HG03457 (cell line): ENCODE data around the gene PLEKHG1.

Experiments
- ATAC-seq: cut with Tn5 transposase; IDR thresholded peaks from one replicate; pipeline ENCODE4 v1.9.1; 2021; ENCODE audit warnings: moderate number of reproducible peaks; ENCODE audit not compliant: unreplicated experiment

PLEKHG1 gene

GRCh38 chr6:150588888-150589499 is 10.7 kb upstream of the PLEKHG1 start:
- ATAC-seq = no peak

GRCh38 chr6:150589852-150590251 is 9.8 kb upstream of the PLEKHG1 start:
- no peak for ATAC-seq

GRCh38 chr6:150590446-150590845 is 9.2 kb upstream of the PLEKHG1 start:
- ATAC-seq = no peak

- no peak for ATAC-seq
Measured at GRCh38 chr6:150592377-150592995, 7.2 kb upstream of the PLEKHG1 start.

- ATAC-seq = no peak
Measured at GRCh38 chr6:150593119-150593518, 6.6 kb upstream of the PLEKHG1 start.

- no peak for ATAC-seq
Measured at GRCh38 chr6:150596439-150596838, 3.2 kb upstream of the PLEKHG1 start.

GRCh38 chr6:150598401-150598800 is 1.3 kb upstream of the PLEKHG1 start:
- no peak for ATAC-seq

- no peak for ATAC-seq
Measured at GRCh38 chr6:150598858-150599198, 857 bp upstream of the PLEKHG1 start.

- ATAC-seq = no peak
Measured at GRCh38 chr6:150600010-150600300, 270 bp downstream of the PLEKHG1 start.

- ATAC-seq = peak; percentile 60
Measured at GRCh38 chr6:150600301-150601017, 774 bp downstream of the PLEKHG1 start.

- ATAC-seq = no peak
Measured at GRCh38 chr6:150601439-150601838, 1.8 kb downstream of the PLEKHG1 start.

GRCh38 chr6:150603176-150603575 is 3.5 kb downstream of the PLEKHG1 start:
- no peak for ATAC-seq

- no peak for ATAC-seq
Measured at GRCh38 chr6:150604467-150604866, 4.8 kb downstream of the PLEKHG1 start.

- ATAC-seq = no peak
Measured at GRCh38 chr6:150605333-150605732, 5.6 kb downstream of the PLEKHG1 start.

- no peak for ATAC-seq
Measured at GRCh38 chr6:150606168-150606591, 6.5 kb downstream of the PLEKHG1 start.

- ATAC-seq = no peak
Measured at GRCh38 chr6:150606647-150607328, 7.1 kb downstream of the PLEKHG1 start.

- no peak for ATAC-seq
Measured at GRCh38 chr6:150607329-150607650, 7.6 kb downstream of the PLEKHG1 start.

- ATAC-seq = no peak
Measured at GRCh38 chr6:150610584-150610983, 10.9 kb downstream of the PLEKHG1 start.

- ATAC-seq = no peak
Measured at GRCh38 chr6:150613269-150613668, 13.6 kb downstream of the PLEKHG1 start.

- ATAC-seq = no peak
Measured at GRCh38 chr6:150615967-150616366, 16.3 kb downstream of the PLEKHG1 start.

- ATAC-seq = no peak
Measured at GRCh38 chr6:150616586-150616985, 16.9 kb downstream of the PLEKHG1 start.

GRCh38 chr6:150617062-150617461 is 17.4 kb downstream of the PLEKHG1 start:
- no peak for ATAC-seq
